Breast epithelium (tissue), 3 donors: ENCODE data around the gene PLOD2.

Experiments
- CTCF ChIP-seq, 3 donors: fragments of 450-650 bp; IDR thresholded peaks; one replicate each; pipeline ENCODE4 v1.5.1; 2016 to 2017; ENCODE audit warnings: antibody characterized with exemption in 3 of 3, mild to moderate bottlenecking in 3 of 3, moderate library complexity in 3 of 3
- POLR2A ChIP-seq: fragments of 450-650 bp; IDR thresholded peaks from one replicate; pipeline ENCODE4 v1.6.1; 2016; ENCODE audit warnings: antibody characterized with exemption, mild to moderate bottlenecking, moderate library complexity

- TF ChIP-seq CTCF (IDR thresholded peaks at IDR 0.05), result no peak
- no peak for TF ChIP-seq POLR2A
Measured at GRCh38 chr3:146154316-146154715, 6.7 kb downstream of the PLOD2 start.
